NCI-H345 (cell line): ENCODE measurements around the gene KCNJ12.
"Not testable (repeated sequence)": the region's sequence is repeated elsewhere in the genome, so short reads cannot be mapped to it uniquely, and the experiment has no call there.

Experiments used
- DNase-seq: peaks from one replicate; lab custom pipeline; 2025; lab: John Stamatoyannopoulos, UW

The KCNJ12 gene

DNA sequence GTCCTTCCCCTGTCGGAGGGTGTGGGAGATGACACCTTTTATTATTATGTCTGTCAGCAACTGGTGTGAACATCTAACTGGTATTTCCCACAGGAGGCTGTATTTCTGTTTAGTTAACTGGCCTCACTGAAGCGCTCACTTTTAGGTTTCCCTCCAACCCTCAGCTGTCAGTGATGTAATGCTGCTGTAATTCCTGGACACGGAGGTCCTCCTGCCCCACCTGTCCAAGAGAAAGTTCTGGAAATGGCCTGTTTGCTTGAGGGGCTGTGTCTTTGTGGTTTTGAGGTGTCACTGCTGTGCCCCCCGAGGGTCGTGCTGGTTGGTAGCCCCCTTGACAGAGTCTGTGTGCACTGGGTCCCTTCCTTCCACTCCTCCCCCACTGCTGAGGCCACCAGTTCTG lies 11.5 kb downstream of the KCNJ12 start:
- no peak for DNase-seq

DNA sequence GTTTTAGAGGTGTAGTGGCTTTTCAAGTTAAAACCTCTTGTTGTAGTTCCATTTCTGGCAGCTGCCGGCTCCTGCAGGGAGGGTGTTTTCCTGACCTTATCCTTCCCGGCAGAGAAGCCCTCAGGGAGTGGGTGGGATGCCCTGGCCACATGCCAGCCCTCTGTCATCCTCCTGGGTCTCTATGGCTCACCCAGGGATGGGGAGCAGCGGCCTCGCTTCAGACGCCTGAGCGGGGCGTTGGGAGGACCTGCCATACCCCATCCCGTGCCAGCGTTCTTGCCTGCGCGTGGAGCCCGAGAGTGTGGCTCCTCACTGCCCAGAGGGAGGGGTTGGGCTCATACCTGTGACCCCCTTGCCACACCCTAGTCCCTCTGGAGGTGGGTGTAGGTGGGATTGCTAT lies 11.9 kb downstream of the KCNJ12 start:
- peak; percentile 68 for DNase-seq

GRCh38 chr17:21388944-21389343 lies 12.8 kb downstream of the KCNJ12 start:
- no peak for DNase-seq

- DNase-seq = no peak
These were observed 13.2 kb downstream of the KCNJ12 start for GRCh38 chr17:21389394-21389793.

- no peak for DNase-seq
These were observed 14.1 kb downstream of the KCNJ12 start for GRCh38 chr17:21390294-21390693.

DNA sequence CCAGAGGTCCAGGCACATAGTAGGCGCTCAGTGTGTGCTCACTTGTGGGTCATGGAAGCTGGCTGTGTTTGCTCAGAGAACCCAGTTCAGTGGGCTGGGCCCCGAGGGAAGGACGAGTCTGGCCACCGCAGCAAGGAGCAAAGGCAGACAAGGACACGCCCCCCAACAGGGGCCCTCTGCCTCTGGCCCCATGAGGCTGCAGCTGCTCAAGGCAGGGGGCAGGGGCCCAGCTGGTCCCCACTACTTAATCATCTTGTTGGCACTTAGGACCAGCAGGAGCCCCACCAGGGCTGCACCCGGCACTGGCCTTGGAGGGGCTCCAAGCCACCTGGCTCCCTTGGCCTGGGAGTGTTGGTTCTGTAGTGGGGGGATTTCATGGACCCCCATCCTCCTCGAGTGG lies 16.1 kb downstream of the KCNJ12 start:
- DNase-seq = no peak

DNA sequence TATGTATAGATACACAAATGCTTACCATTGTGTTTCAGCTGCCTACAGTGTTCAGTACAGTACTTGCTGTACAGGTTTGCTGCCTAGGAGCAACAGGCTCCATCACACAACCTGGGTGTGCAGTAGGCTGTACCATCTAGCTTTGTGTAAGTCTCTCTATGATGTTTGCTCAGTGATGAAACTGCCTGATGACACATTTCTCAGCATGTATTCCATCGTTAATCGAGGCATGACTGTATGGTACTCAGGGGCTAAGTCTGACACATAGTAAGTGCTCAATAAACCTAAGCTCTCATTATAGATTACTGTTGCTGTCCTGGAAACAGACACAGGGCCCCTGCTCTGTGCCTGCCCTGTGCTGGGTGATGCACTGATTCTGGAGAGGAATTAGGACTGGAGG lies 18.1 kb downstream of the KCNJ12 start:
- DNase-seq = no peak

DNA sequence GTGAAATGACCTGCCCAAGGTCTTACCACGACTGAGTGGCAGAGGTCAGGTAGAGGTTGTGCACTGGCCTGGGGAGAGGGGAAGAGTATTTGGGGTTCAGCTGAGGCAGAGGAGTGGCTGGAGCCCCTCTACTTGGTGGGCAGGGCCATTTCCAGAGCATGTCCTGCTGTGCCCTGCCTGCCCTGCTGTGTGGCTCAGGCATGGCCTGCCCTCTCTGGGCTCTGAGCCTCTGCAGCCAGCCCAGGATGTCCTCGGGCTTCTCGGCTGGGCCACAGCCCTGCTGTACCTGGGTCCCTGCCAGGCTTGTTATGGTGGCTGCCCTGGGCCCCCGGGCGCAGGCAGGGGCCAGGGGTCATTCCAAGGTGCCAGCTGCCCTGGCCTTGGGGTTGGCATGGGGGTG lies 19.6 kb downstream of the KCNJ12 start:
- DNase-seq = no peak

- no peak for DNase-seq
These were observed 20.1 kb downstream of the KCNJ12 start for GRCh38 chr17:21396237-21396636.

GRCh38 chr17:21397341-21398190 lies 21.4 kb downstream of the KCNJ12 start:
- DNase-seq = no peak

- no peak for DNase-seq
These were observed 23.5 kb downstream of the KCNJ12 start for GRCh38 chr17:21399474-21400186.

DNA sequence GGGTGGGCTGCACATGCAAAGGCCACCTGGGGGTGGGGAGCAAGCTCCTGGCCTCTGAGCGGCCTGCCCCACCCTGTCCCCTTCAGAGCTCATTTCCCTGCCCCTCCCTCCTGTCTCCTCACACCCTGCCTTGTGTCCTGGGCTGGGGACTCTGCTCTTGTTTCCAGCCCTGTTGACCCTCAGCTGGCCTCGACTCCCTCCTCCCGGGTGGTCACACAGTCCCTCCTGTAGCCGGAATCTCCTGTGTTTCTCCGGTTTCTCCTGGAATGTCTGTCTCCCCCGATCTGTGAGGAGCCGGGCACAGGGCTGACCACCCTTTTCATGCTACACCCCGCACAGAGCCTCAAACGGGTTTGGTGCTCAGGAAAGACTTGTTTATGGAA lies 24.0 kb downstream of the KCNJ12 start:
- not testable (repeated sequence) for DNase-seq

DNA sequence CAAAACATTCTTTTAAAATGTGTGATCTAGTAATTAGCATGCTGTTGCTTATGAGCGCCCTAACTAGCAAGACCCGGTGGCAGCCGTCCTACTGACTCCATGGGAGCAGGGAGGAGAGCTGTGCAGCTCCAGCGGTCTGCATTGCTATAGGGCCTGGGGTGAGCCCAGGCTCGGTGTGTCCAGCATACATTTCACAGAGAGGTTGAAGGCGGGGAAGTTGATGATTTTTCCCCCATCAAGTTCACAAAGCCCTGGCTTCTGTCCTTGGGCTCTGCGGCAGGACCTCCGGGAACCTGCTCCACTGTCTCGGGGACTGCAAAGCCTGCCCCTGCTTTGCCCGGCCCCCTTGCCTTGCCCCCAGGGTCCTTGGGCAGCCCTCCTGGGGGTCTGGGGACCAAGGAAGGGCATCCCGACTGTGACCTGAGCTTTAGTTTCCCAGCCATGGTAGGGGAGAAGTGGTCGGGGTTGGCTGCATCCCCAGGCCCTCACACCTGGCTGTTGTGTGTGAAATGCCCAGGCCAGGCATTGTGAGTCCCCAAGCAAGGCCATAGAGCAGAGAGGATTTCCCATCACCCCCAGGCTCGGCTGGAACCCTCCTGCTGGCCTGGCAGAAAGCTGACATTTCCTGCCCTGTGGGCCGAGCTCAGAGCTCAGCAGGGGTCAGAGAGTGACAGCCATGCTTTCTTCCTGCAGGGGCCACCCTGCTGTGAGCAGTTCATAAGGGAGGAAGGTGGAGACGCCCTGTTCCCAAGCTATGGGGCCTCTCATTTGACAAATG lies 24.8 kb downstream of the KCNJ12 start:
- DNase-seq = no peak

GRCh38 chr17:21402166-21402571 lies 26.0 kb downstream of the KCNJ12 start:
- not testable (repeated sequence) for DNase-seq

DNA sequence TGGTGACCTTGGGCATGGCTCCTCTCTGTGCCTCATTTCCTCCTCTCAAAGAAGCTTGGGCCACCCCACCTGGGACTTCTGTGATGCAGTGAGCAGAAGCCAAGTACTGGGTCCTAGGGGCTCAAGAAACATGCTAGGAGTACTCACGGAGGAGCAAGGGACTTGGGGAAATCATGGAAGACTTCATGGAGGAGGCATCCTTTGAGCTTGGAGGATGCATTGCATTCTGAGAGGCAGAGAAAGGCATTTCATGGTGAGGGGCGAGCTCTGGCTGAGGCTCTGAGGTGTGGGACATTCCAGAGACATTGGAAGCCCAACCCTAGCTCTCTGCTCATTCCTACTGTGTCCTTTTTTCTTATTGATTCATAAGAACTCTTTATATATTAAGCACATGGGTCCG lies 26.8 kb downstream of the KCNJ12 start:
- DNase-seq = not testable (repeated sequence)

DNA sequence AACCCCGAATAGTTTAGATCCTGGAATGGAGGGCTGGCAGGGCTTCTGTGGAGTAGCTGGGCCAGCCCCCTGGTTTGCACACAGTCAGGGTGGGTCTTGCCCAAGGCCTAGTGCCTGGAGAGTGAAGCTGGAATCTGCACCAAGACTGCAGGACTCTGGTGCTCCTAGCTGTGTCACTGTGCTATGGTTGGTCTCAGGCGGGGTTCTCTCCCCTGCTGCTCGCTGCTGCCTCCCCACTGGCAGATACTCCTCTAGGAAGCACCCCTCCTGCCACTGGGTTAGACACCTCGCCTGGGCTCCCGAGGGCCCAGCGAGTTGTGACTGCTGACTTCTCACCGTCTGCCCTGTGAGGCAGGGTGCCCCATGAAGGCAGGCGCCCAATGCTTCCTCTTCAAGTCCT lies 27.9 kb downstream of the KCNJ12 start:
- DNase-seq = not testable (repeated sequence)

DNA sequence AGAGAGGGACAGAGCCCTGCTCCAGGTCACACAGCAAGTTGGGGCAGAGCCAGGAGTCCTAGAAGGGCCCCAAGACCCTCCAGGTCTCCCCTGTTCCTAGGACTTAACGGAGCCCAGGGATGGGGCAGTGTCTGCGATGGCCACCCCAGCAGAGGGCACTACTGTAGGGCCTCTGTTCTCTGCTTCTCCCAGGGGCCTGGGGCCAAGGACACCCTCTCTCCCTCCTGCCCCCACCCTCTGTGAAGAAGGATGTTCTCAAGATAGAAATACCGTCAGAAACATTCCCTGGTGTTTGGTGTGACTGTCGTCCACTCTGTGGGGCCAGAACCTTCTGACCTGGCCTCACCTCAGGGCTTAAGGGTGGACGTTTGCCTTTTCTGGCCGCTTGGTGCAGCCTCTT lies 28.4 kb downstream of the KCNJ12 start:
- not testable (repeated sequence) for DNase-seq

DNA sequence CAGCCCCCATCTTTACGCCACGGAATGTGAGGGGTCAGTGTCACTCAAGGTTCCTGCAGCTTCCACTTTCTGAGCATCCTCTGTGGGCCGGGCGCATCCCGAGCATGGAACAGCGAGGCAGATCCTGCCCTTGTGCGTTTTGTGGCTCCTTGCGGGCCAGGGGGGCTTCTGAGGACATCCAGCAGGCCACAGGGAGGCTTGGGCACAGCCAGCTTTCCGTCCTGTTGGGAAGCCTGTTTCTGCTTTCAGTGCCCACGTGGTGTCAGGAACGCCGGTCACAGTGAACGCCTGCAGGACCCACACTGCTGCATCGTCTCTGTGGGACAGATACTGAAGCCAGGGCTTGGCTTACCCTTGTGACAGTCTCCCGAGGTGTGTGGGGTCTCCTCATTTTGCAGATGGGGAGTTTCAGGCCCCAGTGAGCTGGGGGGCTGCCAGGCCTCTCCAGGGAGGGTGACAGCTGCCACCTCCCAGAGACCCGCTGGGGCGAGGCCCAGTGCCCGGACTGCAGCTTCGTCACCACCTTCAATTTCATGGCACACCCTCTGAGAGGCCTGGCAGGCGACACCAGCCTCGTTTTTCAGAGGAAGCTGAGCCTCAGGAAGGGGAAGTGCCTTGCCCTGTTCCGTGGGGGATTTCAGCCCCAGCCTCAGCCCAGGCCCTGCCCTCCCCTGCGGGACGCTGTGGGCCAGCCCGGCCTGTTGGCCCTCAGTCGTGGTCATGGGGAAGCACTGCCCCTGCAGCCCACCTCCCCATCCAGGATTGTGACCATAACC lies 29.0 kb downstream of the KCNJ12 start:
- DNase-seq = not testable (repeated sequence)

DNA sequence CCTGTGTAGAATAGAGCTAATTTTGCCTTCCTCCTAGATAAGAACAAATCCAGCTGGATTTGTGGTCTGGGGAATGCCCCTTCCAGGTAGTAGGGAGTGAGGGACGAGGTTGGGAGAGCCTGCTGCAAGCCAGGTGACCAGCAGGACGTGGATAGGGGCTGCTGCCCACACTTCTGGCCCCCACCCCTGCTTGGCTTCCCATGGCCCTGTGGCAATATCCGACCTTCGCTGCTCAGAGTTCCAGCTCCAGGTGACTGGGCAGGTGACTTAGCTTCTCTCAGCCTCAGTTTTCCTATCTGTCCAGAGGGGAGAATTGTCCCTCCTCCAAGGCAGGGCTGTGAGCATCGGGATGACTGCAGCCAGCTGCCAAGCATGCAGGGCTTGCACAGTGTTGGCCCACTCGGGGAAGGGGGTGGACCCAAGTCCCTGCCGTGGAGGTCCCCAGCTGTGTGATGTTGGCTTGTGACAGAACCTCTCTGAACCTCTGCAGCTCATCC lies 29.8 kb downstream of the KCNJ12 start:
- DNase-seq = not testable (repeated sequence)

DNA sequence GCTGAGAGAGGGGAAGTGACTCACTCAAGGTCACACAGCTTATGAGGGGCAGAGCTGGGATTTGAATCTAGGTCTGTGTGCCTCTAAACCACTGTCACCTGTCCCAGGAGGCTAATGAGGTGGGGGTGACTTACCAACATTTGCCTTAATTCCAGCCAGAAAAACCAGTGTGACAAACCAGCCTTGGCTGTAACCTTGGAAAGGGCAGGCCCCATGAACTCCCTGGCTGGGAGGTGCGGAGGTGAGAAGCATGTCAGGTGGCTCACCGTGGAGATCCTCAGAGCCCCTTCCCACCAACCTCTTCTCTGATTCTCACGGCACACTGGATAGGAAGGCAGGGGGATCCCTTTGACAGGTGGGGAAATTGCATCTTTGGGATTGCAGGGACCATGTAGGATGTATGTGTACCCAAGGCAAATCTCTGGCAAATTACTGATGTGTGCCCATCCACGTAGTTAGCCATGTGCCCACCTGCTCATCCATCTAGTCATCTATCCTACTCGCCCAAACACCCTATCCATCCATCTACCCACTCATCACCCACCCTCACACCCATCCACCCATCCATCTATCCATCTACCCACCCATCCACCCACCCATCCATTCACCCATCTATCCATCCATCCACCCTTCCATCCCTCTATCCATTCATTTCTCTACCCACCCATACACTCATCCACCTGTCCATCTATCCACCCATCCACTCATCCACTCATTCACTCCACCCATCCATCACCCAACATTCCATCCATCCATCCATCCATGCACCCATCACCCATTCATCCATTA lies 30.7 kb downstream of the KCNJ12 start:
- DNase-seq = not testable (repeated sequence)

- DNase-seq = not testable (repeated sequence)
These were observed 31.6 kb downstream of the KCNJ12 start for GRCh38 chr17:21407752-21408151.
